ENCODE data around the gene EXD3. TPM values are rescaled to one million over a fixed set of nuclear protein-coding genes. Genes with fewer than 3 reads are reported as not detected.

The EXD3 gene
- total and polyA plus RNA-seq, 9 of the 15 experiments (the other 6 are each of a cell fraction or from before 2014, with no cell fraction given): 0.29 to 12.5 (median 3.9) TPM

DNA sequence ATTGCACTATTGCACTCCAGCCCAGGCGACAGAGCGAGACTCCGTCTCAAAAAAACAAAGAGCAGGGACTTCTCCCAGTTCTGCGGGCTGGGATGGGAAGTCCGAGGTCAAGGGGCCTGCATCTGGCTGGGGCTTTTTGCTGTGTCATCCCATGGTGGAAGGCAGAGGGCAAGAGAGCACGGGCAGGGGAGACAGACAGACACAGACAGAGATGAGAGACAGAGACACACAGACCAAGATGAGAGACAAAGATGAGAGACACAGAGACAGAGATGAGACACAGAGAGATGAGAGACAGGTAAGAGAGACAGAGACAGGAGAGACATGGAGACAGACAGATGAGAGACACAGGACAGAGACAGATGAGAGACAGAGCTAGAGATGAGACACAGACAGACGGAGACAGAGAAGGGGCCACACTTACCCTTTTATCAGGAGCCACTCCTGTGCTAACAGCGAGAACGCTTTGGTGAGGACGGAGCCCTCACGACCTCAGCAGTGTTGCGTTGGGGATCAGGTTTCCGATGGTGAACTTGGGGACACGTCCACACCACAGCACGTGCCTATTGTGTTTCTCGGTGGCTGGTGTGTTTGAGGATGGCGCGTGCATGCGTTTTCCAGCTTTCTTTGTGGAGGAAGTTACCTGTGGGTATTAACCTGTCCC, 154.3 kb downstream of the EXD3 start (continued):
- TF ChIP-seq NR0B1 (IDR thresholded peaks at IDR 0.05; ENCODE audit: partially characterized antibody): no peak
- no peak for TF ChIP-seq SP2 (IDR thresholded peaks at IDR 0.05; ENCODE audit: extremely low read depth, low read depth, low read length, poor library complexity, severe bottlenecking)
- no peak for TF ChIP-seq RFX1 (IDR thresholded peaks at IDR 0.05)
- no peak for TF ChIP-seq HSF4 (CRISPR knock-in tag; IDR thresholded peaks at IDR 0.05; ENCODE audit: borderline replicate concordance)
- TF ChIP-seq AFF4 (CRISPR knock-in tag; IDR thresholded peaks at IDR 0.05): 0 out of 2 replicates have a peak, but pooled peaks have one; percentile 25
- peak in 1 of 2 experiments; percentile 93; a peak in 1 of 4 replicates for TF ChIP-seq MCM7 (IDR thresholded peaks at IDR 0.05)
- TF ChIP-seq RHOXF2B (CRISPR knock-in tag; conservative IDR thresholded peaks at IDR 0.05): no peak
- no peak for TF ChIP-seq EWSR1 (IDR thresholded peaks at IDR 0.05; ENCODE audit: borderline replicate concordance, low read depth, partially characterized antibody)
- TF ChIP-seq ZNF212 (CRISPR knock-in tag; IDR thresholded peaks at IDR 0.05): no peak
- no peak for TF ChIP-seq SREBF1 (IDR thresholded peaks at IDR 0.05; ENCODE audit: borderline replicate concordance, low read depth, low read length)
- TF ChIP-seq NUFIP1 (IDR thresholded peaks at IDR 0.05; ENCODE audit: partially characterized antibody): no peak
- TF ChIP-seq SPI1 (IDR thresholded peaks at IDR 0.05; ENCODE audit: borderline replicate concordance, low read depth, low read length): peak; percentile 28; the same call in 1 of the 2 replicates
- TF ChIP-seq, protein P1, sequence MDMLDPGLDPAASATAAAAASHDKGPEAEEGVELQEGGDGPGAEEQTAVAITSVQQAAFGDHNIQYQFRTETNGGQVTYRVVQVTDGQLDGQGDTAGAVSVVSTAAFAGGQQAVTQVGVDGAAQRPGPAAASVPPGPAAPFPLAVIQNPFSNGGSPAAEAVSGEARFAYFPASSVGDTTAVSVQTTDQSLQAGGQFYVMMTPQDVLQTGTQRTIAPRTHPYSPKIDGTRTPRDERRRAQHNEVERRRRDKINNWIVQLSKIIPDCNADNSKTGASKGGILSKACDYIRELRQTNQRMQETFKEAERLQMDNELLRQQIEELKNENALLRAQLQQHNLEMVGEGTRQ (CRISPR knock-in tag; IDR thresholded peaks at IDR 0.05): no peak
- no peak for TF ChIP-seq SMC3 (conservative IDR thresholded peaks at IDR 0.05; ENCODE audit: insufficient read depth, low read depth, low read length)
- TF ChIP-seq ELF2 (CRISPR knock-in tag; IDR thresholded peaks at IDR 0.05): no peak
- TF ChIP-seq ZZZ3 (IDR thresholded peaks at IDR 0.05): no peak
- no peak for TF ChIP-seq ZNF224 (CRISPR knock-in tag; IDR thresholded peaks at IDR 0.05)
- no peak for TF ChIP-seq THAP7 (CRISPR knock-in tag; IDR thresholded peaks at IDR 0.05)
- peak; percentile 78 for TF ChIP-seq EHMT2 (IDR thresholded peaks at IDR 0.05)
- TF ChIP-seq KDM5B (IDR thresholded peaks at IDR 0.05; ENCODE audit: insufficient replicate concordance, low read depth, low read length): no peak
- no peak for TF ChIP-seq ZNF76 (CRISPR knock-in tag; IDR thresholded peaks at IDR 0.05; ENCODE audit: borderline replicate concordance)
- no peak for TF ChIP-seq ZNF232 (CRISPR knock-in tag; IDR thresholded peaks at IDR 0.05)
- no peak for TF ChIP-seq ZFP30 (CRISPR knock-in tag; IDR thresholded peaks at IDR 0.05; ENCODE audit: borderline replicate concordance)
